ENCODE measurements around the gene ZNF780B. TPM values are rescaled to one million over a fixed set of nuclear protein-coding genes. Genes with fewer than 3 reads are reported as not detected.

The ZNF780B gene
- total RNA-seq, 1 donor, result 10.0 TPM

GRCh38 chr19:39983695-39984300, 72.2 kb downstream of the ZNF780B start:
- no peak for DNase-seq (ENCODE audit: low read depth in 2 of 3, low spot score in 2 of 3)

- DNase-seq (ENCODE audit: low read depth in 2 of 3, low spot score in 2 of 3), result no peak
Observed at GRCh38 chr19:39982883-39983282, 73.1 kb downstream of the ZNF780B start.

Other genes starting within 250 kb of the ZNF780B start
- gene DYRK1B, start 222.1 kb downstream of the ZNF780B start, total RNA-seq, result 48.5 TPM
- gene FBL, start 209.9 kb downstream of the ZNF780B start, total RNA-seq, result 870 TPM
- 0.27 TPM for gene FCGBP, start 121.6 kb downstream of the ZNF780B start, total RNA-seq
- gene PSMC4, start 85.1 kb downstream of the ZNF780B start, total RNA-seq, result 103 TPM
- gene ZNF546, start 59.2 kb downstream of the ZNF780B start, total RNA-seq, result 3.5 TPM
- 3.8 TPM for gene ZNF780A, start 34.7 kb upstream of the ZNF780B start, total RNA-seq
- 8.3 TPM for gene MAP3K10, start 135.2 kb upstream of the ZNF780B start, total RNA-seq
- under 0.01 TPM for gene TTC9B, start 162.2 kb upstream of the ZNF780B start, total RNA-seq
- 0.27 TPM for gene CCNP, start 170.5 kb upstream of the ZNF780B start, total RNA-seq
- 112 TPM for gene AKT2, start 229.1 kb upstream of the ZNF780B start, total RNA-seq